Kidney capillary endothelial cell (primary cell): ENCODE results near the gene CRACDL.

Experiments
- DNase-seq: peaks from one replicate; pipeline ENCODE4 v3.0.0-alpha.2; 2018; ENCODE audit warnings: low spot score

The CRACDL gene

GRCh38 chr2:98859323-98859722 lies 76.7 kb downstream of the CRACDL start:
- no peak for DNase-seq

GRCh38 chr2:98857001-98857400 lies 79.0 kb downstream of the CRACDL start:
- no peak for DNase-seq

- DNase-seq: no peak
Measured at GRCh38 chr2:98854682-98855081, 81.3 kb downstream of the CRACDL start.

DNA sequence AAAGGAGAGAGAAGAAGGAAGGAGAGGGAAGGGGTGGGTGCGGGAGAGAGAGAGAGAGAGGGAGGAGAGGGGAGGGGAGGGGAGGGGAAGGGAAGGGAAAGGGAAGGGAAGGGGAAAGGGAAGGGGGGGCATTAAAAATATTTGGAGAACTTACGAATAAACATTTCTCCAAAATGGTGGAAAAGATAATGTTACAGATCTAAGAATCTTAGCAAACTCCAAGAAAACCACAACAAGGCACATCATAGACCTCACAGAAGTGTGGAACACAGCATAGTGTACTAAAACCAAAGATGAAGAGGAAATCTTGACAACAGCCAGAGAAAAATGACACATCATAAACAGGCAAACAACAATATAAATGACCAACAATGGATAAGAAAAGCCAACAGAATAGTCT lies 83.1 kb downstream of the CRACDL start:
- no peak for DNase-seq

DNA sequence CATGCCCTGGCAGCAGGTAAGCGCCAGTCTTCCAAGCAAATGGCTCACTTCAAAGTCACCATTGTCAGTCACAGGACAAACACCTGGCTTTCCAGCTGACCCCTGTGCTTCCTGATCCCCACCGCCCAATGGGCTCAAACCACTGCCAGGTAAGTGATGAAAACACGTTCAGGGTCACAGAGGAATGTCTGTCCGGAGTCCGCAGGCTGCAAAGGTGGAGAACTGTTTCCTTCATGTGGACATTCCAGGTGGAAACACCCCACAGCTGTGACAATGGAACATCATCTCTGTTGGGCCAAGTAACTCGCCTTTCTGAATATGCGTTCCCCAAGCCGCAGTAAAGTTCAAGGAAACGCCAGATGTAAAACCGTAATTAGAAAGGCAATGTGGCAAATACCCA lies 86.0 kb downstream of the CRACDL start:
- no peak for DNase-seq

DNA sequence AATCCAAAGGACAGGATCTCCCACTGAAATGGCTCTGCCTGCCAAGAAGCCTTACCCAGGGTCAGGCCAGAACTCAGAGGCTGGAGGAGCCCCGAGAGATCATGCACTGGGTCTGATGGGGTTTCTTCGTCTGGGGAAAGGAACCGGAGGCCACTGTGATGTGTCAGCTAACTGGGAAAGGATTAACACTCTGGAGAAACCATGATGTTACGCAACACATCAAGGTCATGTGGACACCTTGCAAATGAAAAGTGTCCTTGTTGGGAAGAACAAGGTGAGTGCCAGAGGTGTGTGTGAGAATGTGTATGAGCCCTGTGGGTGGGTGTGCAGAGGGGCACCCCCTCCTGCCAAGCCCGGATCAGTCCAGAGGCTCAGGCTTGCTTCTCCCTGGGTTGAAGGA lies 86.9 kb downstream of the CRACDL start:
- DNase-seq: no peak

DNA sequence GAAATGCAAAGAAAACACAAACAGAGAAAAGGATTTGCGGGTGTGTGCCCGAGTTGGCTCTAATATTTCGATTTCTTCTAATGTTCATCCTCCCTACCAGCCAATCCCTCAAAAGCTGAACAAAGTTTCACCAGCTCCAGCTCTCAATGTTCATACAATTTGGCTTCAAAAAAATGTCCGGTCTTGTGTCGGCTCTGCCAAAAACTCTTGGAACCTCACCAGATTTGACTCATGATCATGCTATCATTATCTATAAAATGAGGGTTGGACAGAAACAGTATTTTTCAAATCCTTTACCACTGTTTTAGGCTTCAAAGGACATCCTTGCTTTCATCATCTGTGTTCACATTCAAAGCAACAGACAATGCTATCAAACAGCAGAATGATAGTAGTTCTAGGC lies 88.2 kb downstream of the CRACDL start:
- DNase-seq: no peak

DNA sequence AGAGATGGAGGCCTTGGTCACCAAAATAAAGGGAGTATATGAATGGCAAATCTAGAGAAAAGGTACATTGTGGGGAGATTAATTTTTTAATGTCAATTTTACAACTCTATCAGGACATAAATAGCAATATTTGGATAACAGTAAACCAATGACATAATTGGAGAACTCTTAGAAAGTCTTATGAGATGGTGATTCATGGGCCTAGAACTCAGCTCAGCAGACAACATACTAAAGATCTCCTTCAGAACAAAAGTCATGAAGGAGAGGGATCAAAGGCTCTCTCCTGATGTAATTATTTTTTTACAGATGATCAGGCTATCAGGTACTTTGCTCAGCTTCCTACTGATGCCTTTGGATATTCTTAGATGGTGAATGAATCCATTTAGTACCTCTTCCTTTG lies 90.0 kb downstream of the CRACDL start:
- no peak for DNase-seq

DNA sequence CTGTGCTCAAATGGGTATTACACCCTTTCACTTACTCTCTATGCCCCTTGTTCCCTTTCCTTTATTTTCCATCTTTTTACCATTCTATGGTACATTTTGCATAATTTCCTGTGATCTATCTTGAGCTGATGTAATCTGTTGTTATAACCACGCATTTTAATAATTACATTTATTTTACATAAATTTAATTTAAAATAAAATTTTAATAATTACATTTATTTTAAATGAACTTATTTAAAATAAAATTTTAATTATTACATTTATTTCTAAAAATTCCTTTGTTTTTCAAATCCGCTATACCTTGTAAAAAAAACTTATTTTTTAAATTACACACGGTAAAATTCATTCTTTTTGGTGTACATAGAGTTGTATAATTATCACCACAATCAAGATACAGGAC lies 93.9 kb downstream of the CRACDL start:
- DNase-seq: no peak

DNA sequence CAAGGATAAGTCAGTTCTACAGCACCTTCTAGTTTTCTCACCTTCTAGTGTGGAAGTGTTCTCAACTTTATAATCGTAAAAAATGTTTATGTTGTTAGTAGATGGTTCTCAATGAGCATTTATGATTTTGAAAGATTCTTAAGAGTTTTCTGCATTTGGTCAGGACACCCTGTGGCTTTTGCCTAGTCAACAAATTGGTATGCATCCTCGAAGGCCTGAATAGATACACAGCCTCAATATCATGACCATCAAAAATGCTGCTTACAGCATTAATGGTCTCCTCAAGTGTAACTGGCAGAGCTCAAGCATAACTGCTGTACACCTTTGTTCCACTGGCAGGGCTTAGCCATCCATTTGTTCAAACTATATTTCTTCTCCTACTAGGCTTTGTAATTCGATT lies 96.7 kb downstream of the CRACDL start:
- no peak for DNase-seq

- no peak for DNase-seq
Measured at GRCh38 chr2:98835831-98836385, 100.1 kb downstream of the CRACDL start.

DNA sequence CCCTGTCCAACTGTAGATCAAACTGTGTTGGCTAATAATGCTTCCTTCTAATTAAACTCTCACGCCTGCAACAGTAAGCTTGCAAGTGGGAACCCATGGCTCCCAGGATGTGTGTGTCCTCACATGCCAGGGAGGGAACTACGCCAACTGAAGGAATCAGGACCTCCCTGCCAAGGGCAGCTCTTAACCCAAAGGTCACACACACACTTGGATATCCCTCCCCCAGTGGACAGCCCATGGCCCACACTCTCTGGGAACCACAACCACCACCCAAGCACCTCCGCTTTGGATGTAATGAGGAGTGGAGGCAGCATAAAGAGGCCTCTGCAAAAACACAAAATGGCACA lies 102.1 kb downstream of the CRACDL start:
- no peak for DNase-seq

DNA sequence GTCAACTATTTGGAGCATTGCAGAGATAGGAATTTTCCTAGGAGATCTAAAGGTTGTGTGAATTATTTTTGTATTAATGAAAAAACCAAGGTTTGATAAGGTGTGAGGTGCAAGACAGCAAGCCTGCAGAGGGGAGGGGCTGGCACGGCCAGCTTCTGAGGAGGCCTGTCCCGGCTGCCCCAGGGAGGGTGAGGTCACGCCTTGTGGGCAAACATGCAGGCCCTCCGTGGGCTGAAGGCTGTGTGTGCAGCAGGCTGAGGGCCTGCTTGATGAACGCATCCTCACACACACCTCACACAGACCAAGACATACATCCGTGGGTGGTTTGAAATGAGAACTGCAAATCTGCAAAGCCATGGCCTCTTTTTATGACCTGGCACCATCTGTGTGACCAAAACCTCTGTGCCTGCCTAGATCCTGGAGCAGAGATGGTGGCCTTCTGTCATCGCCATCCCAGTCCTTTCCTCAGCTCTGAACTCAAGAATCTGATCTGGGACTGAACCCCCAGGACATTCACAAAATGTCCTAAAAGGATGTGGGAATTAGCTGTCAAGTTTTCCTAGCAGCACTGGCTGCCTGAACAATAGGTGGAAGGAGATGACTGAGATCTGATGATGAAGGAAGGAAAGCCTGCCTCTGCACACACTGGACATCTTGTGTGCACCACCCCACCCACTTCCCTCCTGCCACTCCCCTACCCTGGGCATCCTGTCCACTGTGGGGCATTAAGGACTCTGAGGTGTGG lies 102.7 kb downstream of the CRACDL start:
- DNase-seq: peak; percentile 94

DNA sequence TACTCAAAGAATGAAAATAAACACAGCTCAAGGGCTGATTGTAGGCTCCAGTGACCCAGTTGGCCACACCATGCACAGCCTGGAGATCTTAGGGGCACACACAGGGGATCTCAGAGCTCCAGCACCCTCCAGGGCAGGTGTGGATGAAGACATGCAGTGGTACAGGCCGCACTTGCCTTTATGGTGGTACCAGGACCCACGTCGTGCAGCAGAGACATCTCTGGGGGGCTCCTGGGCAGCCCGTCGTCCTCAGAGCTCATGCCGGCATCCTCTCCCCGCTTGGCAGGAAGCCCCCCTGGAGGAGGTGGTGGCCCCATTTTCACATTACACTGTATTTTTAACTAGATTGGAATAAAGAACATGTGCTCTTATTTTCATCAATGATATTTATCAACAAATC lies 103.9 kb downstream of the CRACDL start:
- DNase-seq: no peak

GRCh38 chr2:98830571-98831145 lies 105.4 kb downstream of the CRACDL start:
- no peak for DNase-seq

- no peak for DNase-seq
Measured at GRCh38 chr2:98829581-98830270, 106.3 kb downstream of the CRACDL start.

- no peak for DNase-seq
Measured at GRCh38 chr2:98828793-98829371, 107.1 kb downstream of the CRACDL start.

DNA sequence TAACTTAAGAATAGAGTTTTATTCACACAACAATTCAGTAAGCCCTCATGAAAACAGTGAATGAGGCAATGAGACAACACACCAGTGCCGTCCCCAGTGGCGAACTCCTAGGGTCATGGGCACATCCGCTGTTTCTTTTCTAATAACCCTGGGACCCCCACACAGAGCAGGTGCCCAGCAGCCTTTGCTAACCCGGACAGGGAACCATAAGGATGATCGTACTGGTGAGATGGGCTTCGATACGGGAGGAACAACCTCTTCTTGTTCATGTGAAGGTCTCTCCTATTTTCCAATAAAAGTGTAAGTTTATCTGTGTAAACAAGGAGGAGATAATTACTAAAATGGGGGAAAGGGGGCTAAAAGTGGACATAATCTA lies 107.7 kb downstream of the CRACDL start:
- DNase-seq: no peak

GRCh38 chr2:98827625-98828368 lies 108.2 kb downstream of the CRACDL start:
- no peak for DNase-seq

- no peak for DNase-seq
Measured at GRCh38 chr2:98826856-98827255, 109.2 kb downstream of the CRACDL start.

GRCh38 chr2:98825858-98826257 lies 110.2 kb downstream of the CRACDL start:
- DNase-seq: no peak

- no peak for DNase-seq
Measured at GRCh38 chr2:98825404-98825803, 110.6 kb downstream of the CRACDL start.
